A673 (cell line): ENCODE results near the gene PRCD.

Experiments
- CTCF ChIP-seq: fragments of 300-800, 200-600 bp; sonication (generic); conservative IDR thresholded peaks from 2 replicates; pipeline ENCODE4 v1.5.1; 2017; ENCODE audit warnings: low read depth, mild to moderate bottlenecking, antibody characterized with exemption, low read length, moderate library complexity, mixed read lengths
- EZH2 ChIP-seq: fragments of 200-600 bp; sonication (generic); IDR thresholded peaks from 2 replicates; pipeline ENCODE4 v1.6.1; 2017; ENCODE audit warnings: borderline replicate concordance, low read depth, mild to moderate bottlenecking, mixed read lengths, antibody characterized with exemption, low read length; ENCODE audit not compliant: poor library complexity, severe bottlenecking

DNA sequence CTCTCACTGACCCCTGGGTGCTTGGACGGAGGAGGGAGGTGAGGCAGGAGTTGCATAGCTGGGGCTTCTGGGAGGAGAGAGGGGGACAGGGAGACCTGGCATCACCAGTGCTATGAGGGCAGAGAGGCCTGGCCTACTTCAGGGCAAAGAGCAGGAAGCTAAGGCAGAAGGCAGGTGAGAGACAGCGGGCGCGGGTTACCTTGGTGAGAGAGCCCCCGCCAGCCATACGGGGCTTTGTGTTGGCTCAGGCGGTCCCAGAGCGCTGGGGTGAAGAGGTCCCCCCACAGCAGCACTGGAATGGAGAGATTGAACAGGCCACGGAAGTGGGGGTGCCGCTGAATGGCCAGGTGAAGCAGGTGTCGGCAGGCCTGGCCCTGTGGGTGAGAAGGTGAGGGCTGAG, 34.3 kb downstream of the PRCD start:
- TF ChIP-seq CTCF (no peak), EZH2 (no peak)
